Skeletal muscle satellite cell (primary cell): ENCODE measurements around the gene RASGRF2. TPM values are rescaled to one million over a fixed set of nuclear protein-coding genes. Genes with fewer than 3 reads are reported as not detected.
A peak's percentile ranks its signal among the peaks of the same experiment; 100 is the strongest.

Experiments
- H3K27me3 ChIP-seq: 2 replicates; pipeline ENCODE4 v1.7.0; 2013; ENCODE audit warnings: low read length; ENCODE audit not compliant: control insufficient read depth, insufficient read depth
- H3K36me3 ChIP-seq: 2 replicates; pipeline ENCODE4 v1.7.0; 2013; ENCODE audit warnings: mild to moderate bottlenecking, control low read depth, low read length; ENCODE audit not compliant: insufficient read depth
- H3K4me1 ChIP-seq: 2 replicates; pipeline ENCODE4 v1.7.0; 2013; ENCODE audit warnings: low read length; ENCODE audit not compliant: control insufficient read depth, insufficient read depth
- H3K4me2 ChIP-seq: 2 replicates; pipeline ENCODE4 v1.7.0; 2013; ENCODE audit warnings: mild to moderate bottlenecking, low read length
- H3K4me3 ChIP-seq: 2 replicates; pipeline ENCODE4 v1.7.0; 2013; ENCODE audit warnings: low read length
- H3K9ac ChIP-seq: 2 replicates; pipeline ENCODE4 v1.7.0; 2013; ENCODE audit warnings: mild to moderate bottlenecking, low read depth, low read length, moderate library complexity
- H3K9me3 ChIP-seq: replicated peaks from 2 replicates; pipeline ENCODE4 v1.7.0; 2013; ENCODE audit warnings: mild to moderate bottlenecking, control low read depth, low read length
- total RNA-seq: library from RNA; depleted of rRNA; stranded (reverse); fragments of >200 nt; gene quantifications from 2 replicates; pipeline ENCODE4 v1.2.3, GENCODE V29; 2012; rRNA removed

The RASGRF2 gene
- total RNA-seq = not detected in 2 replicates

DNA sequence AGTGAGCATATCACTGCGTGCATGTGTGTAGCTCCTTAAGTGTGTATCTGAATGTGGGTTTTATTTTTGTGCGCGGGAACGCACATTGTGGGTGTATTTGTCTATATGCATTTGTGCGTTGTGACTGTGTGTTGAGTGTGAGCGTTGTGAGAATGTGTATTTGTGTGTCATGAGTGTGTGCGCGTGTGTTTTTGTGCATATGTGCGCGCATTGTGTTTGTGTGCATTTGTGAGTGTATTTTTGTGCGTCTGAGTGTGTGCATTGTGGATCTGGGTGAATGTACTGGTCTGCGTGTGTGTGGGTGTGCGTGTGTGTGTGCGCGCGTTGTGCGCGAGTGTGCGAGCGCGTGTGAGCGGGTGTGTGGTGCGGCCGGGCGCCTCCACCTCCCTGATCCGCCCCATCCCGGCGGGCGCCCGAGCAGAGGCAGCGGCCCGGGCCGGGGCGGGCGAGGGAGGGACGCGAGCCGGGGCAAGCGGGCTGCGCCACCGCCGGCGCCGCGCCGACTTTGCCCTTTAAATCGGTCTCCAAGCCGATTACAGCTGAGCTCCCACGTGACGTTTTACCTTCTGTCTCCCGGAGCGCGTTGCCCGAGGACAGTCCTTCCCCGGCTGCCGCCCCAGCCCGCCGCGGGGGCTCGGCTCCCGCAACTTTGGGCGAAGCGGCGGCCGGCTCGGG, at the start of gene RASGRF2:
Gene RASGRF2, plus strand, starts transcription at position 596 of the 675 bp plus-strand sequence. CDS start 376 bp downstream, outside the sequence.
- H3K27me3 ChIP-seq = peaks cover 65% of the 10 kb centered on the region
- H3K4me1 ChIP-seq = peaks cover 26% of the 10 kb centered on the region
- peak within 1 kb of the TSS; percentile 91 for H3K4me2 ChIP-seq
- H3K4me3 ChIP-seq = peak within 1 kb of the TSS; percentile 71
- no peaks in the 10 kb centered on the region for H3K36me3 ChIP-seq
- H3K9ac ChIP-seq = no peak within 1 kb of the TSS
- no peaks in the 10 kb centered on the region for H3K9me3 ChIP-seq

DNA sequence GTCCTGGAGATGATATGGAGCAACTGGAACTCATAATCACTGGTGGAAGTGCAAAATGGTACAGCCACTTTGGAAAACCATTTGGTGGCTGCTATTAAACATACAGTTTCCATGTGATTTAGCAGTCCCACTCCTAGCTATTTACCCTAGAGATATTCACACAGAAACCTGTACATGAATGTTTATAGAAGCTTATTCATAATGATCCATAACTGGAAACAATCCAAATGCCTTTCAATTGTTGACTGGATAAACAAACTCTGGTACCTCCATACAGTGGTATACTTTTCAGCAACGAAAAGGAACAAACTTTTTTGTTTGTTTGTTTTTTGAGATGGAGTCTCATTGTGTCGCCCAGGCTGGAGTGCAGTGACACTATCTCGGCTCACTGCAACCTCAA, 47.7 kb upstream of the RASGRF2 start:
- H3K4me2 ChIP-seq = no peak overlapping the region
- no peaks in the 10 kb centered on the region for H3K27me3 ChIP-seq
- H3K9me3 ChIP-seq = no peaks in the 10 kb centered on the region
- H3K36me3 ChIP-seq = no peaks in the 10 kb centered on the region
- no peak overlapping the region for H3K9ac ChIP-seq
- H3K4me1 ChIP-seq = no peaks in the 10 kb centered on the region
- no peak overlapping the region for H3K4me3 ChIP-seq

- no peak overlapping the region for H3K4me2 ChIP-seq
- no peaks in the 10 kb centered on the region for H3K27me3 ChIP-seq
- no peak overlapping the region for H3K4me3 ChIP-seq
- no peaks in the 10 kb centered on the region for H3K36me3 ChIP-seq
- H3K9me3 ChIP-seq = no peaks in the 10 kb centered on the region
- no peak overlapping the region for H3K9ac ChIP-seq
- H3K4me1 ChIP-seq = no peaks in the 10 kb centered on the region
These were observed 44.4 kb upstream of the RASGRF2 start for GRCh38 chr5:80915716-80916115.

GRCh38 chr5:80916676-80917075, 43.5 kb upstream of the RASGRF2 start:
- no peaks in the 10 kb centered on the region for H3K36me3 ChIP-seq
- H3K27me3 ChIP-seq = no peaks in the 10 kb centered on the region
- no peaks in the 10 kb centered on the region for H3K9me3 ChIP-seq
- H3K9ac ChIP-seq = no peak overlapping the region
- no peak overlapping the region for H3K4me2 ChIP-seq
- H3K4me1 ChIP-seq = no peaks in the 10 kb centered on the region
- no peak overlapping the region for H3K4me3 ChIP-seq

- no peaks in the 10 kb centered on the region for H3K27me3 ChIP-seq
- H3K4me1 ChIP-seq = no peaks in the 10 kb centered on the region
- H3K9me3 ChIP-seq = no peaks in the 10 kb centered on the region
- H3K4me3 ChIP-seq = no peak overlapping the region
- no peak overlapping the region for H3K4me2 ChIP-seq
- H3K9ac ChIP-seq = no peak overlapping the region
- H3K36me3 ChIP-seq = no peaks in the 10 kb centered on the region
These were observed 42.5 kb upstream of the RASGRF2 start for GRCh38 chr5:80917631-80918030.

- no peaks in the 10 kb centered on the region for H3K27me3 ChIP-seq
- no peak overlapping the region for H3K4me3 ChIP-seq
- H3K9ac ChIP-seq = no peak overlapping the region
- H3K9me3 ChIP-seq = no peaks in the 10 kb centered on the region
- H3K36me3 ChIP-seq = no peaks in the 10 kb centered on the region
- no peaks in the 10 kb centered on the region for H3K4me1 ChIP-seq
- no peak overlapping the region for H3K4me2 ChIP-seq
These were observed 40.4 kb upstream of the RASGRF2 start for GRCh38 chr5:80919678-80920196.

DNA sequence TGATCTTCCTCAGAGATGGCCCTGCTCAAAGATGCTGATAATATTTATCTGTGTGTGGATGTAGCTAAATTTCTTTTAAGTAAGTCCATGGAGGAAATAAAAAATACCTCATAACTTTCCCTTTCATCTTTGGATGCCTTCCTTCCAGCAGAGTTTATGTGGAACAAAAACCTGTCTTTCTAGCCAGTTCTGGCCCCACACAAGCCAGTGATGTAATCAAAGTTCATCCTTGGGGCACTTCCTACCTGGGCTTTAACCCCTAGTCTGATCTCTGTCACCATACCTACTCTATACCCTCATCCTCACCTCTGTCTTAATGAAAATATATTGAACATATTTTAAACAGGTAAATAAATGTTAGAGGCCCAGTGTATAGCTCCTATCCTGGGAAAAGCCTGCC, 39.8 kb upstream of the RASGRF2 start:
- Histone ChIP-seq H3K4me2 (no peak overlapping the region), H3K9ac (no peak overlapping the region), H3K4me3 (no peak overlapping the region), H3K9me3 (no peaks in the 10 kb centered on the region), H3K27me3 (no peaks in the 10 kb centered on the region), H3K36me3 (no peaks in the 10 kb centered on the region), H3K4me1 (no peaks in the 10 kb centered on the region)

- no peaks in the 10 kb centered on the region for H3K27me3 ChIP-seq
- no peak overlapping the region for H3K9ac ChIP-seq
These were observed 39.1 kb upstream of the RASGRF2 start for GRCh38 chr5:80921026-80921425.

GRCh38 chr5:80925931-80926330, 34.2 kb upstream of the RASGRF2 start:
- Histone ChIP-seq H3K9me3 (no peaks in the 10 kb centered on the region), H3K27me3 (no peaks in the 10 kb centered on the region), H3K9ac (no peak overlapping the region), H3K36me3 (no peaks in the 10 kb centered on the region), H3K4me3 (no peak overlapping the region), H3K4me2 (no peak overlapping the region), H3K4me1 (no peaks in the 10 kb centered on the region)

More at GRCh38 chr5:80921026-80921425, 39.1 kb upstream of the RASGRF2 start:
- no peaks in the 10 kb centered on the region for H3K36me3 ChIP-seq
- no peaks in the 10 kb centered on the region for H3K9me3 ChIP-seq
- no peak overlapping the region for H3K4me3 ChIP-seq
- H3K4me1 ChIP-seq = no peaks in the 10 kb centered on the region
- H3K4me2 ChIP-seq = no peak overlapping the region

- Histone ChIP-seq H3K27me3 (no peaks in the 10 kb centered on the region), H3K4me2 (no peak overlapping the region), H3K4me1 (no peaks in the 10 kb centered on the region), H3K9ac (no peak overlapping the region), H3K9me3 (no peaks in the 10 kb centered on the region), H3K36me3 (no peaks in the 10 kb centered on the region), H3K4me3 (no peak overlapping the region)
These were observed 33.6 kb upstream of the RASGRF2 start for GRCh38 chr5:80926536-80926935.

GRCh38 chr5:80926979-80927656, 33.0 kb upstream of the RASGRF2 start:
- Histone ChIP-seq H3K36me3 (no peaks in the 10 kb centered on the region), H3K9ac (no peak overlapping the region), H3K4me1 (no peaks in the 10 kb centered on the region), H3K9me3 (no peaks in the 10 kb centered on the region), H3K4me3 (no peak overlapping the region), H3K4me2 (no peak overlapping the region), H3K27me3 (no peaks in the 10 kb centered on the region)

GRCh38 chr5:80928073-80928472, 32.1 kb upstream of the RASGRF2 start:
- Histone ChIP-seq H3K4me1 (no peaks in the 10 kb centered on the region), H3K36me3 (no peaks in the 10 kb centered on the region), H3K4me3 (no peak overlapping the region), H3K27me3 (no peaks in the 10 kb centered on the region), H3K9me3 (no peaks in the 10 kb centered on the region), H3K9ac (no peak overlapping the region), H3K4me2 (no peak overlapping the region)
